ENCODE results near the gene DBNDD1. TPM values are rescaled to one million over a fixed set of nuclear protein-coding genes. Genes with fewer than 3 reads are reported as not detected.
A peak's percentile ranks its signal among the peaks of the same experiment; 100 is the strongest.

The DBNDD1 gene
- total RNA-seq, 6 experiments from 2014 or later, result 1.9 to 2.6 (median 2.1) TPM

DNA sequence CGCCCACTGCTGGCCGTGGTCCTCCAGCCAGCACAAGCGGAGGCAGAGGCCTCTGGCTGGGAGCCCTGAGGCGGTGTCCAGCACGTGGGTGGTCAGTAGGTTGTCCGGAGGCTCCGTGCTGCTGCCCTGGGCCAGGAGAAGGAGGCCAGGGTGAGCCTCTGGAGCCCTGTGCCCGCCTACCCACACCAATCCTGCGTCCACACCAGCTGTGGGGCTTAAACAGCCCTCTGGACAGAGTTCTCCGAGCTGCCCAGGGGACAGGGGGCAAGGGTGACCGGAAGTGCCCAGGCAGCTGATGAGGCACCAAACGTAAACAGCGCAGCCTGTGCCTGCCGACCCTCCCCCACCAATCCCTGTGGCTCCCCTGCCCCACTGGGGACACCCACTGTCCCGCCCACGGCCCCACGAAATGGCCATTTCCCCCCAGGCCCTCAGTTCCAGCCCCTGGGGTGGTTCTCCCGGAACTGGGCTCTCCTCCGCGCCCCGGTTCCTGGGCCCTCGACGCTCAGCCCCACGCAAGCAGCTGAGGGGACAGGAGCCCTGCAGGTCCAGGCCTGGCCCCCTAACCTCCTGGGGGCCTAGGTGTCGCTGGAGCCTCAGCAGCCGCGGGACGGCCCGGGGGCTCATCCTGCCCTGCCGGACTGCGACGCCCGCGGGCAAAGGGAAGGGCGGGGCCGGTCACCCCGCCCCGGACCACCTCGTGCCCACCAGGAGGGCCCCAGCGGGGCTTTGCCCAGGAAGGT is 27.9 kb upstream of the DBNDD1 start:
- no peak overlapping the region for H3K27ac Mint-ChIP-seq
- H3K4me3 Mint-ChIP-seq, result no peak overlapping the region
- H3K9me3 Mint-ChIP-seq, result 0 out of 2 replicates have a peak, but pooled peaks cover 4% of the 10 kb centered on the region
- peaks cover 7% of the 10 kb centered on the region for H3K27me3 Mint-ChIP-seq (ENCODE audit: insufficient read depth)
- no peaks in the 10 kb centered on the region for H3K4me1 Mint-ChIP-seq (ENCODE audit: low read depth)
- TF ChIP-seq, protein P1, sequence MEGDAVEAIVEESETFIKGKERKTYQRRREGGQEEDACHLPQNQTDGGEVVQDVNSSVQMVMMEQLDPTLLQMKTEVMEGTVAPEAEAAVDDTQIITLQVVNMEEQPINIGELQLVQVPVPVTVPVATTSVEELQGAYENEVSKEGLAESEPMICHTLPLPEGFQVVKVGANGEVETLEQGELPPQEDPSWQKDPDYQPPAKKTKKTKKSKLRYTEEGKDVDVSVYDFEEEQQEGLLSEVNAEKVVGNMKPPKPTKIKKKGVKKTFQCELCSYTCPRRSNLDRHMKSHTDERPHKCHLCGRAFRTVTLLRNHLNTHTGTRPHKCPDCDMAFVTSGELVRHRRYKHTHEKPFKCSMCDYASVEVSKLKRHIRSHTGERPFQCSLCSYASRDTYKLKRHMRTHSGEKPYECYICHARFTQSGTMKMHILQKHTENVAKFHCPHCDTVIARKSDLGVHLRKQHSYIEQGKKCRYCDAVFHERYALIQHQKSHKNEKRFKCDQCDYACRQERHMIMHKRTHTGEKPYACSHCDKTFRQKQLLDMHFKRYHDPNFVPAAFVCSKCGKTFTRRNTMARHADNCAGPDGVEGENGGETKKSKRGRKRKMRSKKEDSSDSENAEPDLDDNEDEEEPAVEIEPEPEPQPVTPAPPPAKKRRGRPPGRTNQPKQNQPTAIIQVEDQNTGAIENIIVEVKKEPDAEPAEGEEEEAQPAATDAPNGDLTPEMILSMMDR (IDR thresholded peaks at IDR 0.05), result no peak
- H3K36me3 Mint-ChIP-seq (ENCODE audit: low read depth), result peaks cover 3% of the 10 kb centered on the region; the same call in 1 of the 2 replicates
- DNase-seq, result peak; percentile 35

DNA sequence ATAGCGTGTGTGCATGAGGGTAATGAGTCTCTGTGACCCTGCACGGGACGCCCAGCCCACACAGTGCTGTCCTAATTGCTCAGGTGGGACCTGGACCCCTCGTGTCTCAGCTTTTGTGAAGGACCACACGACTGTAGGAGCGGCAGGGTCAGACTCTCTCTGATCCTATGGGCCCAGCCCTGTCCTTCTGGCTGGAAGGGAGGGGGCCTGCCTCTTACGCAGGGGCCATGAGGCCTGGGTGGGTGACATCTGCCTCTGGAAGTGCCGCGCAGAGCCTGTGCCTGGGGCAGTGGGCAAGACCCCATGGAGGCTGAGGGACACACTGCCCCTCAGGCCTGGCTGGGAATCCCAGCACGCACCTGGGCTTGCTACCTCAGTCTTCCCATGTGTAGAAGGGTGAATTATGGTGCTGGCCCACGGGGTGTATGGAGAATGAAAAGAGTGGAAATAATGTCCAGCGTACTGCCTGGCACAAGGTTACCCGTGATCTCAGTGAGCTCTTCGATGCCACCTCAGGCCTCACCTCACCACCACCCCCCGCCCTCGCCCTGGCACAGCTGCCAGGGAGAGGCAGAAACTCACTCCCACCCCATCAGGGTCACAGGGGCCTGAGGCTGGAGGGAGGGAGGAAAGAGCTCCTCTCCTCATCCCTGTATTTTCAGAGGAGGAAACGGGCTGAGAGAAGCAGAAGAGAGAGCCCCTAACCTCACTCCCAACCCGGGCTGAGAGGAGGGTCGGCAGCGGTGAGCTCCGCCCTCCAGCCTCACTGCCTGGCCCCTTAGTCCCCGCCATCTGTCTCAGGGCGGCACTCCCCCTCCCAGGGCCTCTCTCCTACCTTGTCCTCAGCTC is 27.1 kb upstream of the DBNDD1 start:
- peak overlapping the region; percentile 15; the same call in 1 of the 2 replicates for H3K4me3 Mint-ChIP-seq
- no peaks in the 10 kb centered on the region for H3K9me3 Mint-ChIP-seq
- H3K4me1 Mint-ChIP-seq (ENCODE audit: low read depth), result no peaks in the 10 kb centered on the region
- H3K27me3 Mint-ChIP-seq (ENCODE audit: insufficient read depth), result peaks cover 7% of the 10 kb centered on the region
- DNase-seq, result no peak
- no peak overlapping the region; the same call in 1 of the 2 replicates for H3K27ac Mint-ChIP-seq
- TF ChIP-seq, protein P1 (IDR thresholded peaks at IDR 0.05), result no peak
- H3K36me3 Mint-ChIP-seq (ENCODE audit: low read depth), result peaks cover 4% of the 10 kb centered on the region; the same call in 1 of the 2 replicates

DNA sequence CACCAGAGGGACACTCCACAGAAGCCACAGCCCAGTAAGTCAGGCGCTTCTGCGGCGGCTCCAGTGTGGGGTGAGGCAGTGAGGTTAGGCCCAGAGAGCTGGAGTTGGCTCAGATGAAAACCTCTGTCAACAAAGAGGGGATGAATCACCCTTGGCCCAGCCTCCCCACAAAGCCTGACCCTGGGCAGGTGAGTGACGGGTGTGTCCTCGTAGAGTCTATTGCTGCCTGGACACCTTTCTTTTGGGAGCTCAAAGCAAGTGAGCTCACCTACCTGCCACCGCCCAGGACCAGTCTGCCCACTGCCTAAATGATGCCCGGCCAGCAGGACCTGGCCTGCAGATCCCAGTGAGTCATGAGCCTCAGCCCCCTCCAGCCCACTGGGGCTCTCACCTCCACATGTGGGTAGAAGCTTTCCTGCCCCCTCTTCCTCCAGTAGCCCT is 24.9 kb upstream of the DBNDD1 start:
- Mint-ChIP-seq H3K27me3 (ENCODE audit: insufficient read depth) (peaks cover 4% of the 10 kb centered on the region), H3K4me3 (no peak overlapping the region), H3K27ac (no peak overlapping the region), H3K36me3 (ENCODE audit: low read depth) (peaks cover 4% of the 10 kb centered on the region; the same call in 1 of the 2 replicates), H3K9me3 (no peaks in the 10 kb centered on the region), H3K4me1 (ENCODE audit: low read depth) (no peaks in the 10 kb centered on the region)
- TF ChIP-seq, protein P1 (IDR thresholded peaks at IDR 0.05), result no peak
- no peak for DNase-seq

DNA sequence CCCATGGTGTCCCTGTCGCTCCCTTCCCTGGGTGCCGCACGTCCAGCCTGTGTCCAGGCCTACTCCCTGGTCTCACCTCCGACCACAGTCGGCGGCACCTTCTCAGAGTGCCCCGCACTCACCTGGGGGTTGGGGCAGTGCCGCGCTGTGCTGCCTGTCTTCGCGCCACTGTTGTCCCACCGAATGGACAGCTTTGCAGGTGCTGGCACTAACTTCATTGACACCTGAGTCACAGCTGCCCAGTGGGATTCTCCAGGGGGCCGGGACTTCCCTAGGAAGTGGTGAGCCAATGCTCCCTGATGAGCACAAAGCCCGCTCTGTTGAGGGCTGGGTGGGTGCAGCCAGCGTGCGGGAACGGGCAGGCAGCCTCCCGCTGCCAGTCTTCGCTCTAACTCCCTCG is 24.3 kb upstream of the DBNDD1 start:
- Mint-ChIP-seq H3K36me3 (ENCODE audit: low read depth) (peaks cover 5% of the 10 kb centered on the region; the same call in 1 of the 2 replicates), H3K9me3 (no peaks in the 10 kb centered on the region), H3K4me3 (no peak overlapping the region), H3K4me1 (ENCODE audit: low read depth) (no peaks in the 10 kb centered on the region), H3K27me3 (ENCODE audit: insufficient read depth) (peaks cover 3% of the 10 kb centered on the region), H3K27ac (no peak overlapping the region)
- DNase-seq, result no peak
- TF ChIP-seq, protein P1 (IDR thresholded peaks at IDR 0.05), result no peak

DNA sequence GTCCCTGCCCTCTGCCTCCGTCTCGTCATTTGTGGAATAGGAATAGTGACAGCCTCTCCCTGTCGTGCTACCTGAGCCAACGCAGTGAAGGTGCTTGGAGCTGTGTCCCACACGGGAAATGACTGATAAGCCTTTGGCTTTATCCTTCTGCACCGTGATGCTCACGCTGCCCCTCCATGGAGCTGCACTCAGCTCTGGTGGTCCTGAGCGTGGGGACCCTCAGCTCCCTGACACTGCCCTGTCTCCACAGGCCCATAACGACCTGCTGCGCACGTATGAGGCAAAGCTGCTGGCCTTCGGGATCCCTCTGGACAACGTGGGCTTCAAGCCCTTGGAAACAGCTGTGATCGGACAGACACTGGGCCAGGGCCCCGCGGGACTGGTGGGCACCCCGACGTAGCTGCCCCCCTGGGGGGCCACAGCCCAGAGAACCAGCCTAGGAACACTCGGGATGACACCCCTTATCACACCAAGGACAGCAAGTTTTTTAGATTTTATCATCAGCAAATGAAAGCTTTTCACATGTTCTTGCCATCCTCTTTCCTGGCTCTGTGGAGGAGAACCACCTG is 23.8 kb upstream of the DBNDD1 start:
- no peak for DNase-seq
- H3K27ac Mint-ChIP-seq, result no peak overlapping the region
- H3K27me3 Mint-ChIP-seq (ENCODE audit: insufficient read depth), result peaks cover 3% of the 10 kb centered on the region
- H3K36me3 Mint-ChIP-seq (ENCODE audit: low read depth), result peaks cover 10% of the 10 kb centered on the region; the same call in 1 of the 2 replicates
- H3K4me1 Mint-ChIP-seq (ENCODE audit: low read depth), result no peaks in the 10 kb centered on the region
- H3K4me3 Mint-ChIP-seq, result no peak overlapping the region
- TF ChIP-seq, protein P1 (IDR thresholded peaks at IDR 0.05), result no peak
- no peaks in the 10 kb centered on the region for H3K9me3 Mint-ChIP-seq

All from HFFc6 (cell line).